ENCODE results near the gene TUBGCP2. TPM values are rescaled to one million over a fixed set of nuclear protein-coding genes. Genes with fewer than 3 reads are reported as not detected.
A peak's percentile ranks its signal among the peaks of the same experiment; 100 is the strongest.

The TUBGCP2 gene
- total and polyA plus RNA-seq, 2 of the 13 experiments (the other 11 are each of a cell fraction or from before 2014, with no cell fraction given): 21.3 to 34.5 TPM

GRCh38 chr10:133318494-133319127 lies 9.9 kb upstream of the TUBGCP2 start (continued):
- TF ChIP-seq ZNF609 (CRISPR knock-in tag; IDR thresholded peaks at IDR 0.05; ENCODE audit: borderline replicate concordance): no peak
- no peak for TF ChIP-seq ZNF121 (CRISPR knock-in tag; IDR thresholded peaks at IDR 0.05)
- no peak for TF ChIP-seq RBM22 (optimal IDR thresholded peaks at IDR 0.05; ENCODE audit: low read length)
- TF ChIP-seq HDAC1 (CRISPR knock-in tag; IDR thresholded peaks at IDR 0.05): peak; percentile 61; the same call in 1 of the 2 replicates
- TF ChIP-seq CTCF (CRISPR knock-in tag; IDR thresholded peaks at IDR 0.05): peak; percentile 98
- TF ChIP-seq ZNF253 (CRISPR knock-in tag; IDR thresholded peaks at IDR 0.05; ENCODE audit: borderline replicate concordance): no peak
- TF ChIP-seq NFYC (CRISPR knock-in tag; IDR thresholded peaks at IDR 0.05): no peak
- TF ChIP-seq ZNF354B (CRISPR knock-in tag; IDR thresholded peaks at IDR 0.05): no peak
- TF ChIP-seq ZNF800 (CRISPR knock-in tag; IDR thresholded peaks at IDR 0.05): 0 out of 2 replicates have a peak, but pooled peaks have one; percentile 42
- TF ChIP-seq ZBTB43 (CRISPR knock-in tag; conservative IDR thresholded peaks at IDR 0.05): peak; percentile 63; the same call in 1 of the 2 replicates
- peak; percentile 66 for TF ChIP-seq SAP130 (CRISPR knock-in tag; IDR thresholded peaks at IDR 0.05; ENCODE audit: low read depth)
- no peak for TF ChIP-seq ATF1 (CRISPR knock-in tag; IDR thresholded peaks at IDR 0.05)
- no peak for TF ChIP-seq IKZF4 (CRISPR knock-in tag; IDR thresholded peaks at IDR 0.05; ENCODE audit: borderline replicate concordance, low read depth, not compliant biosample characterization)
- peak; percentile 65; the same call in 1 of the 2 replicates for TF ChIP-seq ZSCAN21 (CRISPR knock-in tag; IDR thresholded peaks at IDR 0.05; ENCODE audit: borderline replicate concordance)
- no peak for TF ChIP-seq ZNF333 (CRISPR knock-in tag; IDR thresholded peaks at IDR 0.05; ENCODE audit: borderline replicate concordance)
- no peak for TF ChIP-seq HOXD1 (CRISPR knock-in tag; IDR thresholded peaks at IDR 0.05)
- no peak for TF ChIP-seq ZFP37 (CRISPR knock-in tag; IDR thresholded peaks at IDR 0.05; ENCODE audit: borderline replicate concordance)
- peak; percentile 45; the same call in 1 of the 2 replicates for TF ChIP-seq NFKB2 (CRISPR knock-in tag; IDR thresholded peaks at IDR 0.05; ENCODE audit: borderline replicate concordance)
